Right lobe of liver (tissue), 6 donors: Measurements from ENCODE around the gene SOX10. TPM values are rescaled to one million over a fixed set of nuclear protein-coding genes. Genes with fewer than 3 reads are reported as not detected.

ENCODE experiments used
- ATAC-seq, 4 donors: fragments of 200-7000 bp; cut with Tn5 transposase; one replicate each; pipeline ENCODE4 v1.9.1; 2020; ENCODE audit warnings: mild to moderate bottlenecking in 4 of 4, moderate library complexity in 4 of 4
- DNase-seq, 3 donors: peaks; one replicate each; pipeline ENCODE4 v3.0.0-alpha.2; 2020
- H3K27ac ChIP-seq, 3 donors: fragments of 200-600 bp; one replicate each; pipeline ENCODE4 v1.8.0; 2022
- H3K27me3 ChIP-seq, 2 donors: fragments of 200-600 bp; one replicate each; pipeline ENCODE4 v1.8.0; 2022
- H3K36me3 ChIP-seq, 4 donors: fragments of 200-600 bp; sonication (generic) in 1 of 4; one replicate each; pipeline versions ENCODE4 v1.5.1 to v1.8.0; 2017 to 2022; ENCODE audit warnings: control low read depth in 1 of 4
- H3K4me1 ChIP-seq, 4 donors: fragments of 200-600 bp; sonication (generic) in 1 of 4; one replicate each; pipeline versions ENCODE4 v1.5.1 to v1.8.0; 2017 to 2022; ENCODE audit warnings: control low read depth in 1 of 4
- H3K4me3 ChIP-seq, 3 donors: fragments of 200-600 bp; one replicate each; pipeline ENCODE4 v1.8.0; 2022
- H3K9me3 ChIP-seq, 4 donors: fragments of 200-600 bp; sonication (generic) in 1 of 4; one replicate each; pipeline versions ENCODE4 v1.5.1 to v1.8.0; 2017 to 2022; ENCODE audit warnings: control low read depth in 1 of 4
- POLR2A ChIP-seq: fragments of 450-650 bp; IDR thresholded peaks from one replicate; pipeline ENCODE4 v1.6.1; 2017; ENCODE audit warnings: antibody characterized with exemption, mild to moderate bottlenecking
- WGBS: methylation state at CpG from one replicate; pipeline ENCODE4 v1.1.6; 2018; ENCODE audit warnings: low coverage, low lambda C conversion rate; ENCODE audit not compliant: insufficient coverage; ENCODE audit errors: missing lambda C conversion rate; 5-methylcytosine and 5-hydroxymethylcytosine counted together
- intact Hi-C, 2 donors: fragments of 100-400 bp; cut with DNase I; formaldehyde crosslinking; loops; one replicate each; pipeline versions ENCODE4 v1.11.2 to v1.14.1; 2022
- total RNA-seq, 6 experiments: library from RNA; depleted of rRNA in 2 of 6; stranded (reverse); fragments of >200 nt in 2 of 6; fragmentation: NEBNext Ultra II Directional in 3 of 6; extraction: Animal tissue kit (Norgen Biotek cat#: 25700) in 3 of 6; gene quantifications; one replicate each; pipeline versions ENCODE4 v1.1.0 to v1.2.4, GENCODE V29; 2016 to 2023
- TF ChIP-seq, protein P1 (sequence below), 4 donors: fragments of 200-600 bp in 3 of 4; fragments of 450-650 bp in 1 of 4; IDR thresholded peaks; one replicate each; pipeline versions ENCODE4 v1.5.1 to v1.8.0; 2016 to 2022; ENCODE audit warnings: antibody characterized with exemption in 4 of 4, mild to moderate bottlenecking in 2 of 4
- donor health status: DM: no; HTN: yes; CAD: no.
- donor health status: DM: no; HTN: no; CAD: no.
- donor health status: DM: no; HTN: no; CAD: no.
- donor health status: DM: no; HTN: yes; CAD: no.
- donor health status: DM: no; HTN: yes; CAD: no.

Gene SOX10
- total RNA-seq, 6 experiments from 2014 or later: 0.24 to 0.29 TPM; not detected in 4

DNA sequence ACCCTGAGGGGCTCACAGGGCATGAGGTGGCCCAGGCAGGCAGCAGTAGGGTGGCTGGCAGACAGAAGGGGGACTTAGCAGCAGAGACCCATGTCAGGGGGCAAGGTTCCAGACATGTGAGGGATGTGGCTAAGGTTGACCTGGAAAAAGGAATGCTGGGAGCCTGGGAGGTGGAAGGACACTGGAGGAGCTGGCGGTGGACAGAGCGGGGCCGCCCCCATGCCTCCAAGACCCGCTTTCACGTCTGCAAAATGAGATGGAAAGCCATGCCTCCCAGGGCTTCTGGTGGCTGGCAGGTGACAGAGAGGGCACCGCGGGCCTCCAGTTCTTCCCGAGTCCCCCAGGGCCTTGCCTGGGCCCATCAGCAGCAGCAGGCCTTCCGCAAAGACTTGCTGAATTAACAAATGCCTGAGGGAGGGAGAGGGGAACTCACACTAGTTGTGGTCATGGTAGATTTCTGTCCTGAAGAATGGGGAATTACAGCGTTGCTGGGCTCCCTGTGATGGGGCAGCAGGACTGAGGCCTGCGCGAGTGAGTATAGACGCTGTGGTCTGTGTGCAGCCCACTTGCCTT is 23.1 kb upstream of the SOX10 start:
- intact Hi-C loops: no loop called here
- no peak overlapping the region for H3K4me3 ChIP-seq
- H3K27ac ChIP-seq: no peak overlapping the region
- no peak for TF ChIP-seq POLR2A
- TF ChIP-seq, protein P1, sequence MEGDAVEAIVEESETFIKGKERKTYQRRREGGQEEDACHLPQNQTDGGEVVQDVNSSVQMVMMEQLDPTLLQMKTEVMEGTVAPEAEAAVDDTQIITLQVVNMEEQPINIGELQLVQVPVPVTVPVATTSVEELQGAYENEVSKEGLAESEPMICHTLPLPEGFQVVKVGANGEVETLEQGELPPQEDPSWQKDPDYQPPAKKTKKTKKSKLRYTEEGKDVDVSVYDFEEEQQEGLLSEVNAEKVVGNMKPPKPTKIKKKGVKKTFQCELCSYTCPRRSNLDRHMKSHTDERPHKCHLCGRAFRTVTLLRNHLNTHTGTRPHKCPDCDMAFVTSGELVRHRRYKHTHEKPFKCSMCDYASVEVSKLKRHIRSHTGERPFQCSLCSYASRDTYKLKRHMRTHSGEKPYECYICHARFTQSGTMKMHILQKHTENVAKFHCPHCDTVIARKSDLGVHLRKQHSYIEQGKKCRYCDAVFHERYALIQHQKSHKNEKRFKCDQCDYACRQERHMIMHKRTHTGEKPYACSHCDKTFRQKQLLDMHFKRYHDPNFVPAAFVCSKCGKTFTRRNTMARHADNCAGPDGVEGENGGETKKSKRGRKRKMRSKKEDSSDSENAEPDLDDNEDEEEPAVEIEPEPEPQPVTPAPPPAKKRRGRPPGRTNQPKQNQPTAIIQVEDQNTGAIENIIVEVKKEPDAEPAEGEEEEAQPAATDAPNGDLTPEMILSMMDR (IDR thresholded peaks at IDR 0.05): no peak
- no peaks in the 10 kb centered on the region for H3K4me1 ChIP-seq
- WGBS: no CpG with 5 or more reads among the region's 13 CpGs
- no peaks in the 10 kb centered on the region for H3K27me3 ChIP-seq
- no peaks in the 10 kb centered on the region for H3K36me3 ChIP-seq
- DNase-seq (no peak), ATAC-seq (peak in 3 of 4 donors; percentile 20 to 42 (median 34))
- no peaks in the 10 kb centered on the region for H3K9me3 ChIP-seq

DNA sequence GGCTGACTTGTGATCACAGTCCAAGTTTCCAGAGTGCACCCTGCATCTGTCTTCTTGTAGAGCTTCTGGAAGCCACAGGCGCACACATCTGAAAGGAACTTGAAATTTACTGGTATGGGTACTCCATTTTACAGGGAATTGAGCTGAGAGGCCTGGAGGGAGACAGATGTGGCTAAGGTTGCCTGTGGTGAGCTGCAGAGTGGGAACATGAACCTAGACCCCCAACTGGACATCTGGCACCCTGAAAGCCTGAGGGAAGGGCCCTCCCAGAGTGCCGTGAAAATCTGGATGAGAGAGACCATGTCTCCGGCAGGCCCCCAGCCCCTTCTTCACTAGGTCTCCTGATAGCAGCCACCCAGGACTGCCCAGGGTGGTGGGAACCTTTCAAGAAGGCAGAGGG is 22.6 kb upstream of the SOX10 start:
- no peaks in the 10 kb centered on the region for H3K36me3 ChIP-seq
- intact Hi-C loops: no loop called here
- no peaks in the 10 kb centered on the region for H3K9me3 ChIP-seq
- 80% methylated on average over 1 of the region's 3 CpGs for WGBS
- H3K27me3 ChIP-seq: no peaks in the 10 kb centered on the region
- no peak for ATAC-seq
- H3K4me1 ChIP-seq: no peaks in the 10 kb centered on the region
- DNase-seq: no peak
- H3K4me3 ChIP-seq: no peak overlapping the region
- H3K27ac ChIP-seq: no peak overlapping the region
- TF ChIP-seq, protein P1 (IDR thresholded peaks at IDR 0.05): no peak
- no peak for TF ChIP-seq POLR2A

GRCh38 chr22:38005943-38006342 is 21.6 kb upstream of the SOX10 start:
- TF ChIP-seq POLR2A: no peak
- TF ChIP-seq, protein P1 (IDR thresholded peaks at IDR 0.05): no peak
- WGBS: 93% methylated on average over 5 of the region's 6 CpGs
- no peaks in the 10 kb centered on the region for H3K27me3 ChIP-seq
- no peak overlapping the region for H3K4me3 ChIP-seq
- no peak overlapping the region for H3K27ac ChIP-seq
- intact Hi-C loops: no loop called here
- no peaks in the 10 kb centered on the region for H3K9me3 ChIP-seq
- H3K36me3 ChIP-seq: no peaks in the 10 kb centered on the region
- ATAC-seq (no peak), DNase-seq (no peak)
- H3K4me1 ChIP-seq: no peaks in the 10 kb centered on the region

DNA sequence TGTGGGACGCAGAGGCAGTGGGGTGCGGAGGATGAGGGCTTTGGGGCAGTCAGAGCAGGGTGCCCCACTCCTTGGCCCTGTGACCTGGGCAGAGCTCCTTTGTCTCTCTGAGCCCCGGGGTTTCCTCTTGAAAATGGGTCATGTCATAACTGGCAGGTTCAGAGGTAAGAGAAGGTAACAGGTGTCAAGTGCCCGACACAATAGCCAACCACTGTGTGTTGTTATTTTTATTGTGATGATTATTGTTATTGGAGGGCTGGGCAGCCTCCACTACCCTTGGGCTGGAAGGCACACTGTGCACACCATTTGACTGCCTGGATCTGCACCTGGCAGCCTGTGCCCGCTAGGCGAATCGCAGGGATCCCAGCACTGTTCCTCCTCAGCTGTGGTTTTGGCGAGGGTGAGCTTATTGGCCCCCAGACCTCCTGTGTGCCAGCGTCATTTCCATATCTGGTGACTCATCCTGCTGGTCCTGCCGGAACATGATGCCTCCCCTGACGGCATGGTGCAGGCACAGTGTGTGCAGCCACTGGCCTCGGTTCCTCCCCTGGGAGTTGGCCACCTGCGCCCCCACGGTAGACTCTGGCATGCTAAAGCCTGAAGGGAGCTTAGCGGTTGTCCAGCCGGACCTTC is 15.4 kb upstream of the SOX10 start:
- H3K4me1 ChIP-seq: no peaks in the 10 kb centered on the region
- TF ChIP-seq, protein P1 (IDR thresholded peaks at IDR 0.05): no peak
- TF ChIP-seq POLR2A: no peak
- H3K36me3 ChIP-seq: no peaks in the 10 kb centered on the region
- DNase-seq: no peak
- H3K27ac ChIP-seq: no peak overlapping the region
- intact Hi-C loops: no loop called here
- H3K9me3 ChIP-seq: no peaks in the 10 kb centered on the region
- no peak overlapping the region for H3K4me3 ChIP-seq
- H3K27me3 ChIP-seq: no peaks in the 10 kb centered on the region
- ATAC-seq: no peak
- 78% methylated on average over 6 of the region's 16 CpGs for WGBS
